Calu3 (cell line): ENCODE data around the gene TPT1. TPM values are rescaled to one million over a fixed set of nuclear protein-coding genes. Genes with fewer than 3 reads are reported as not detected.

Source experiments
- BruUV-seq: library from RNA; stranded (reverse); fragments of 400-500 nt; replicated peaks from 2 replicates; lab custom pipeline; 2021; lab: Mats Ljungman, UMichigan
- CTCF ChIA-PET: fragments of 300-600 bp; sonication (Branson Sonifier 250); formaldehyde crosslinking; loops from one replicate; lab custom pipeline; 2022; ENCODE audit warnings: antibody characterized with exemption; lab: Charles Lee
- DNase-seq: peaks from one replicate; pipeline ENCODE4 v3.0.0; 2022
- H3K27ac Mint-ChIP-seq: one replicate; pipeline ENCODE4 v1.8.0; 2022; ENCODE audit warnings: mixed read lengths; ENCODE audit not compliant: unreplicated experiment
- H3K27me3 Mint-ChIP-seq: one replicate; pipeline ENCODE4 v1.8.0; 2022; ENCODE audit warnings: mixed read lengths; ENCODE audit not compliant: unreplicated experiment
- H3K36me3 Mint-ChIP-seq: one replicate; pipeline ENCODE4 v1.8.0; 2022; ENCODE audit warnings: mild to moderate bottlenecking, moderate library complexity, mixed read lengths; ENCODE audit not compliant: insufficient read depth, unreplicated experiment
- H3K4me1 Mint-ChIP-seq: one replicate; pipeline ENCODE4 v1.8.0; 2022; ENCODE audit warnings: mild to moderate bottlenecking, low read depth, mixed read lengths; ENCODE audit not compliant: unreplicated experiment
- H3K4me3 Mint-ChIP-seq: one replicate; pipeline ENCODE4 v1.8.0; 2022; ENCODE audit warnings: mild to moderate bottlenecking, low read depth, moderate library complexity, mixed read lengths; ENCODE audit not compliant: unreplicated experiment
- H3K9me3 Mint-ChIP-seq: one replicate; pipeline ENCODE4 v1.8.0; 2022; ENCODE audit warnings: low read depth, mixed read lengths; ENCODE audit not compliant: unreplicated experiment
- intact Hi-C: fragments of 100-400 bp; cut with micrococcal nuclease; formaldehyde crosslinking; loops from one replicate; pipeline ENCODE4 v1.10.0; 2022; ENCODE audit not compliant: unreplicated experiment
- total RNA-seq: library from RNA; stranded (reverse); gene quantifications from 2 replicates; pipeline ENCODE4 v1.2.3, GENCODE V29; 2022
- TF ChIP-seq, protein P1 (sequence below): fragments of 200-600 bp; IDR thresholded peaks from one replicate; pipeline ENCODE4 v1.8.0; 2022; ENCODE audit warnings: antibody characterized with exemption; ENCODE audit not compliant: unreplicated experiment

Gene TPT1
- total RNA-seq, 1 experiment from 2014 or later = 1,652 TPM

DNA sequence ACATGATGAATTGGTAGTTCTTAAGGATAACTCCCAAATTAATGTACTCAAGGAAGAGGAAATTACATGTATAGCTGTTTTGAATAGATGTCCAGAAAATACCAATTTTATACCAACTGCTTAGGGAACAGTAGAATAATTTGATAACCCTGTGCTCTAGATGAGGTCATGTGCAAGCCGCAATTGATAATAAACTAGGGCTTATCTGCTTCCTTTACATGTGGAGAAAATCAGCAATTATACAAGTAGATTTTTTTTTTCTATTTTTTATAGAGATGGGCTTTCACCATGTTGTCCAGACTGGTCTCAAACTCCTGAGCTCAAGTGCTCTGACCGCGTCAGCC lies 9.3 kb downstream of the TPT1 start:
- Mint-ChIP-seq H3K36me3 (peaks cover 77% of the 10 kb centered on the region), H3K9me3 (no peaks in the 10 kb centered on the region), H3K27me3 (no peaks in the 10 kb centered on the region), H3K4me3 (no peak overlapping the region), H3K4me1 (peaks cover 66% of the 10 kb centered on the region), H3K27ac (peak overlapping the region; percentile 52)
- CTCF ChIA-PET = interaction anchor here (0.7 to 1.7 kb wide), 2 partner anchors 10 to 116 kb away, joined by 6 to 13 read pairs; partner anchors contain the start of gene TPT1
- TF ChIP-seq, protein P1, sequence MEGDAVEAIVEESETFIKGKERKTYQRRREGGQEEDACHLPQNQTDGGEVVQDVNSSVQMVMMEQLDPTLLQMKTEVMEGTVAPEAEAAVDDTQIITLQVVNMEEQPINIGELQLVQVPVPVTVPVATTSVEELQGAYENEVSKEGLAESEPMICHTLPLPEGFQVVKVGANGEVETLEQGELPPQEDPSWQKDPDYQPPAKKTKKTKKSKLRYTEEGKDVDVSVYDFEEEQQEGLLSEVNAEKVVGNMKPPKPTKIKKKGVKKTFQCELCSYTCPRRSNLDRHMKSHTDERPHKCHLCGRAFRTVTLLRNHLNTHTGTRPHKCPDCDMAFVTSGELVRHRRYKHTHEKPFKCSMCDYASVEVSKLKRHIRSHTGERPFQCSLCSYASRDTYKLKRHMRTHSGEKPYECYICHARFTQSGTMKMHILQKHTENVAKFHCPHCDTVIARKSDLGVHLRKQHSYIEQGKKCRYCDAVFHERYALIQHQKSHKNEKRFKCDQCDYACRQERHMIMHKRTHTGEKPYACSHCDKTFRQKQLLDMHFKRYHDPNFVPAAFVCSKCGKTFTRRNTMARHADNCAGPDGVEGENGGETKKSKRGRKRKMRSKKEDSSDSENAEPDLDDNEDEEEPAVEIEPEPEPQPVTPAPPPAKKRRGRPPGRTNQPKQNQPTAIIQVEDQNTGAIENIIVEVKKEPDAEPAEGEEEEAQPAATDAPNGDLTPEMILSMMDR = no peak
- DNase-seq = no peak
- intact Hi-C loops = loop anchor here (5.0 kb wide), 1 partner anchor 61 kb away; no protein-coding TSS in a partner anchor
- BruUV-seq = no TSS peak

DNA sequence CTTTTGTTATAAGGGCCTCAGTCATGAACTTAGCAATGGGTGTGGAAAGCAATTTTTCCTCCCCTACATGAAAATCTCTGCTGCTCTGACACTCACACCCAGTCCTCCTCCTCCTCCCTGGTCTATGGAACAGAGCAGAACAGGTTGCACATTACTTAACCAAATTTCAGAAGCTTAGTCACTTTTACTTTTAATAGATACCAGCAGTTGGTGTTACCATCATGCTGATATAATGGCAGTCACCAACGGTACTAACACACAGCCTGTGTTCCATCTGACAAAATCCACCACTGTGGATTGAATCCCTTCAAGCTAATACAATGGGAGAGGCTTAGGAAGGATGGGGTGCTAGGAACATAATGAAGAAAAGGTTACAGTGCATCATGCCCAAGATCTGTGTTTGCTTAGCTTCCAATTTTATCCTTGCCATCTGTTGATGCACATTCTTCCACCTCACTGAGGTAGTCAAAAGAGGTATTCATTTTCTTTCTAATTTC lies 9.8 kb downstream of the TPT1 start:
- DNase-seq = no peak
- Mint-ChIP-seq H3K4me1 (peaks cover 61% of the 10 kb centered on the region), H3K36me3 (peaks cover 73% of the 10 kb centered on the region), H3K27me3 (no peaks in the 10 kb centered on the region), H3K4me3 (no peak overlapping the region), H3K9me3 (no peaks in the 10 kb centered on the region), H3K27ac (peak overlapping the region; percentile 60)
- TF ChIP-seq, protein P1 = no peak
- intact Hi-C loops = loop anchor here (5.0 kb wide), 1 partner anchor 61 kb away; no protein-coding TSS in a partner anchor
- CTCF ChIA-PET = interaction anchor here (1.7 kb wide), 1 partner anchor 10 kb away, joined by 13 read pairs; the partner anchor contains the start of gene TPT1
- no TSS peak for BruUV-seq

DNA sequence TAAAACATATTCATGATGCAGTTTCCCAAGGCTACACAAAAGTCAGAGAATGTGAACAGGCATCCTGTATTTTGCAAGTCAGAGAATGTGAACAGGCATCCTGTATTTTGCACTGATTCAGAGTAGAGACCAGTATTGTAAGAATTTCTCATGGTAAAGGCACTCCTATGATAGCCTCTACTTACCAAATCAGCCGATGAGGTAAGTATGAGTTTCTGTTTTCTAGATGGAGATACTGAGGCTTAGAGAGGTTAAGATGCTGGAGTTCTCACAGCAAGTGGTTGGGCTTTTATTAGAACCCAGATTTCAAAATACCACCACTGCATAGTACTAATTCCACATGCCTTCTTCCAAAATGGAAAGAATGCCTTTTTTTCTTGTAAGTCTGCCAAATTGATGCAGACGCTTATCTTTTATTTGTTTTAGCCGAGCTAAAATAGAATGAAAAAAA lies 12.3 kb downstream of the TPT1 start:
- peaks cover 62% of the 10 kb centered on the region for H3K36me3 Mint-ChIP-seq
- BruUV-seq = no TSS peak
- CTCF ChIA-PET = no interaction called here
- peaks cover 36% of the 10 kb centered on the region for H3K4me1 Mint-ChIP-seq
- intact Hi-C loops = no loop called here
- no peak overlapping the region for H3K27ac Mint-ChIP-seq
- no peak overlapping the region for H3K4me3 Mint-ChIP-seq
- no peaks in the 10 kb centered on the region for H3K9me3 Mint-ChIP-seq
- no peaks in the 10 kb centered on the region for H3K27me3 Mint-ChIP-seq
- TF ChIP-seq, protein P1 = no peak
- no peak for DNase-seq

DNA sequence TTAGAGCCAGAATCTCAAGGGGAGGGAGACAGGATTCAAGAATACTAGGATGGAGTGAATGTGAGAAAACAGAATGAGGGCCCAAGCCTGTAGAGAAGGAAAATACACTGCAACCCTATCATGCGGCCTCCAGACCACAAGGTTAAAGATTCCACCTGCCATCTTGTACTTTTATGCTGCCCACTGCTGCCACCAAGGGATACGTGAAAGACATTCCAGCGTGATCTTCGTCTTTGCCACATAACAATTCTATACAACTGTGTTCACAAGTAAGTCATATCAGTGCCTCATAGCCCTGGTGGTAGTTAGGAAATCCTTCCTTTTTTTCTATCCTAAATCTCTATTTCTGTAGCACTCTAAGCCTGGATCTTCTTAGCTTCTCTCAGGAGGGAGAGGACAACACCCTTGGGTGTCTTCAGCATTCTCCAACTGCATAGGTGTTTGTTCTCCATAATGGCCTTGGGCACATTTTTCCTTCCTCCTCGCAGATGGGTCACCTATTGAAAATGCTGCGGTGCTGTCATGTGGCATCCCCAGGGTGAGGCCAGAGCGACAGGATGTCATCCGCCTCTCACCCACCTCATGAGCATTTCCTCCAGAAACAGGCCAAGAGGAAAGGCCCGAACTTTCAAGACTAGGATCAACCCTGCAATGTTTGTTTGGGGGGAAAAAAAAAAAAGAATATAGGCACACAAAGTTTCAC lies 13.6 kb downstream of the TPT1 start:
- Mint-ChIP-seq H3K4me3 (no peak overlapping the region), H3K27ac (peak overlapping the region; percentile 72), H3K9me3 (no peaks in the 10 kb centered on the region), H3K36me3 (peaks cover 59% of the 10 kb centered on the region), H3K4me1 (peaks cover 24% of the 10 kb centered on the region), H3K27me3 (no peaks in the 10 kb centered on the region)
- no TSS peak for BruUV-seq
- intact Hi-C loops = no loop called here
- no peak for DNase-seq
- CTCF ChIA-PET = no interaction called here
- TF ChIP-seq, protein P1 = no peak
